SH-SY5Y (cell line): ENCODE results near the gene GLUD2.

Source experiments
- GATA2 ChIP-seq: IDR thresholded peaks from 2 replicates; pipeline ENCODE4 v1.6.1; 2011; ENCODE audit warnings: mild to moderate bottlenecking, low read depth, low read length
- GATA3 ChIP-seq: IDR thresholded peaks from 2 replicates; pipeline ENCODE4 v1.6.1; 2011; ENCODE audit warnings: low read depth, mild to moderate bottlenecking, low read length, moderate library complexity

DNA sequence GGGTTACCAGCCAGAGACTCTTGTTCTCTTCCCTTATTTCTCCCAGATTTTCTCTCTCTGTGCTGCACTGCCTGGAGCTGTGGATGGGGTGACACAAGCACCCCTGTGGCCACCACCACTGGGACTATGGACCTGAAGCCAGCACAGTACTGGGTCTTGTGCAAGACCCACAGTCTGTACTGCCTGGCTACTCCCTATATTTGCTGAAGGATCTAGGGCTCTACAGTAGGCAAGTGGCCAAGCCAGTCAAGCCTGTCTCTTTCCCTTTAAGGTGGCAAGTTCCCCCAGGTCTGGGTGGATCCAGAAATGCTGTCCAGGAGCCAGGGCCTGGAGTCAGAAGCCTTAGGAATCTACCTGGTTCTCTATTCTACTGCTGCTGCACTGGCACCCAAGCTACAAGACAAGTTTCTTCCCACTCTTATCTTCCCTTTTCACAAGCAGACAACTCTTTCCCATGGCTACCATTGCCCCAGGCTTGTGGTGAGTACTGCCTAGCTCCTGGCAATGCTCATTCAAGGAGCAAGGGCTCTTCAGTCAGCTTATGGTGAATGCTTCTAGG is 33.4 kb upstream of the GLUD2 start:
- TF ChIP-seq GATA3 (no peak), GATA2 (no peak)
